Neural cell (in vitro differentiated cells): ENCODE results near the gene MYCBP2.

Experiments
- CTCF ChIP-seq: fragments of 450-650 bp; IDR thresholded peaks from 2 replicates; pipeline ENCODE4 v1.5.1; 2014; ENCODE audit warnings: antibody characterized with exemption, mild to moderate bottlenecking, moderate library complexity; ENCODE audit not compliant: poor library complexity, severe bottlenecking
- EZH2 ChIP-seq: fragments of 200-600, 300-800 bp; shearing (Covaris generic), sonication (generic); IDR thresholded peaks from 2 replicates; pipeline ENCODE4 v1.6.1; 2014; ENCODE audit warnings: antibody characterized with exemption, low read length, borderline replicate concordance, mild to moderate bottlenecking; ENCODE audit not compliant: insufficient read depth, poor library complexity, severe bottlenecking
- POLR2AphosphoS5 ChIP-seq: IDR thresholded peaks from 2 replicates; pipeline ENCODE4 v1.6.1; 2012
- RAD21 ChIP-seq: fragments of 450-650 bp; conservative IDR thresholded peaks from 2 replicates; pipeline ENCODE4 v1.6.1; 2014; ENCODE audit warnings: antibody characterized with exemption, mild to moderate bottlenecking, moderate library complexity
- TAF1 ChIP-seq: IDR thresholded peaks from 2 replicates; pipeline ENCODE4 v1.6.1; 2012; ENCODE audit warnings: low read depth
- TF ChIP-seq, protein P1 (sequence below): IDR thresholded peaks from 2 replicates; pipeline ENCODE4 v1.6.1; 2012; ENCODE audit warnings: borderline replicate concordance

DNA sequence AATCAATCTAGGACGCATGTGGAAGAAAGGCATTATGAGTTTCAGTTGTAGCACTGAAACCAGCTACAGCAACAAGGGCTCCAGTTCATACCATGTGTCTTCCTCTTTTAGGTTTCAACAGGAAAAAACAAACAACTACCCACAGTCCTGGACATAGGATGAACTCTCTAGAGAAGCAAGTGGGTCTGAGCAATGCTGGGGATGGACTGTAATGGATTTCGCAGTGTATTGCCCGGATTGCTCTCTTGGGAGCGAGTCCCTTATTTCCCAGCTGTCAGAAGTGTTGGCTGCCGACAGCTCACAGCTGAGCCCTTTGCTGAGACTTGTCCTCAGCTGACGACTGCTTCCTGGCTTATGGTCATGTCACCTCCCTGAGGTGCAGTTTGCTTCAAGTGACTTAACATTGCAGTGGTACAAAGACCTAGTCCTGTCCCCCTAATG, 12.1 kb upstream of the MYCBP2 start:
- TF ChIP-seq EZH2 (no peak), POLR2AphosphoS5 (no peak), CTCF (no peak), RAD21 (no peak), TAF1 (no peak)
- TF ChIP-seq, protein P1, sequence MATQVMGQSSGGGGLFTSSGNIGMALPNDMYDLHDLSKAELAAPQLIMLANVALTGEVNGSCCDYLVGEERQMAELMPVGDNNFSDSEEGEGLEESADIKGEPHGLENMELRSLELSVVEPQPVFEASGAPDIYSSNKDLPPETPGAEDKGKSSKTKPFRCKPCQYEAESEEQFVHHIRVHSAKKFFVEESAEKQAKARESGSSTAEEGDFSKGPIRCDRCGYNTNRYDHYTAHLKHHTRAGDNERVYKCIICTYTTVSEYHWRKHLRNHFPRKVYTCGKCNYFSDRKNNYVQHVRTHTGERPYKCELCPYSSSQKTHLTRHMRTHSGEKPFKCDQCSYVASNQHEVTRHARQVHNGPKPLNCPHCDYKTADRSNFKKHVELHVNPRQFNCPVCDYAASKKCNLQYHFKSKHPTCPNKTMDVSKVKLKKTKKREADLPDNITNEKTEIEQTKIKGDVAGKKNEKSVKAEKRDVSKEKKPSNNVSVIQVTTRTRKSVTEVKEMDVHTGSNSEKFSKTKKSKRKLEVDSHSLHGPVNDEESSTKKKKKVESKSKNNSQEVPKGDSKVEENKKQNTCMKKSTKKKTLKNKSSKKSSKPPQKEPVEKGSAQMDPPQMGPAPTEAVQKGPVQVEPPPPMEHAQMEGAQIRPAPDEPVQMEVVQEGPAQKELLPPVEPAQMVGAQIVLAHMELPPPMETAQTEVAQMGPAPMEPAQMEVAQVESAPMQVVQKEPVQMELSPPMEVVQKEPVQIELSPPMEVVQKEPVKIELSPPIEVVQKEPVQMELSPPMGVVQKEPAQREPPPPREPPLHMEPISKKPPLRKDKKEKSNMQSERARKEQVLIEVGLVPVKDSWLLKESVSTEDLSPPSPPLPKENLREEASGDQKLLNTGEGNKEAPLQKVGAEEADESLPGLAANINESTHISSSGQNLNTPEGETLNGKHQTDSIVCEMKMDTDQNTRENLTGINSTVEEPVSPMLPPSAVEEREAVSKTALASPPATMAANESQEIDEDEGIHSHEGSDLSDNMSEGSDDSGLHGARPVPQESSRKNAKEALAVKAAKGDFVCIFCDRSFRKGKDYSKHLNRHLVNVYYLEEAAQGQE: no peak
